Neural crest cell (in vitro differentiated cells): ENCODE measurements around the gene WDR90. TPM values are rescaled to one million over a fixed set of nuclear protein-coding genes. Genes with fewer than 3 reads are reported as not detected.

Experiments used
- DNase-seq: peaks from one replicate; pipeline ENCODE4 v3.0.0; 2021; ENCODE audit warnings: low read depth, mixed read lengths, low spot score
- H3K27ac Mint-ChIP-seq: one replicate; pipeline ENCODE4 v1.8.0; 2021; ENCODE audit warnings: mild to moderate bottlenecking, mixed read lengths; ENCODE audit not compliant: unreplicated experiment
- H3K27me3 Mint-ChIP-seq: 2 replicates; pipeline ENCODE4 v1.8.0; 2021; ENCODE audit warnings: low read depth, mild to moderate bottlenecking, mixed read lengths
- H3K36me3 Mint-ChIP-seq: 2 replicates; pipeline ENCODE4 v1.8.0; 2021; ENCODE audit warnings: low read depth, mild to moderate bottlenecking, mixed read lengths
- H3K4me1 Mint-ChIP-seq: 2 replicates; pipeline ENCODE4 v1.8.0; 2021; ENCODE audit warnings: mixed read lengths
- H3K4me3 Mint-ChIP-seq: one replicate; pipeline ENCODE4 v1.8.0; 2021; ENCODE audit warnings: mild to moderate bottlenecking, mixed read lengths
- H3K9me3 Mint-ChIP-seq: 2 replicates; pipeline ENCODE4 v1.8.0; 2021; ENCODE audit warnings: mixed read lengths
- CTCF ChIP-seq: fragments of 200-600 bp; sonication (generic); conservative IDR thresholded peaks from 2 replicates; pipeline ENCODE4 v1.5.0; 2021; ENCODE audit warnings: antibody characterized with exemption, mild to moderate bottlenecking
- total RNA-seq: library from RNA; stranded (reverse); gene quantifications from 2 replicates; pipeline ENCODE4 v1.2.1, GENCODE V29; 2021

WDR90 gene
- total RNA-seq, 1 donor from 2014 or later: 97.0 TPM

GRCh38 chr16:617855-618254, 31.3 kb upstream of the WDR90 start:
- DNase-seq: no peak
- peaks cover 8% of the 10 kb centered on the region for H3K4me1 Mint-ChIP-seq
- peaks cover 2% of the 10 kb centered on the region for H3K9me3 Mint-ChIP-seq
- no peak for TF ChIP-seq CTCF
- no peak overlapping the region for H3K4me3 Mint-ChIP-seq
- peaks cover 13% of the 10 kb centered on the region for H3K36me3 Mint-ChIP-seq
- no peak overlapping the region for H3K27ac Mint-ChIP-seq
- no peaks in the 10 kb centered on the region for H3K27me3 Mint-ChIP-seq

- peaks cover 15% of the 10 kb centered on the region for H3K4me1 Mint-ChIP-seq
- no peak overlapping the region for H3K4me3 Mint-ChIP-seq
- H3K27me3 Mint-ChIP-seq: no peaks in the 10 kb centered on the region
- peaks cover 4% of the 10 kb centered on the region for H3K36me3 Mint-ChIP-seq
- TF ChIP-seq CTCF: no peak
- no peak for DNase-seq
- no peak overlapping the region for H3K27ac Mint-ChIP-seq
- H3K9me3 Mint-ChIP-seq: no peaks in the 10 kb centered on the region
Observed at GRCh38 chr16:619476-620100, 29.6 kb upstream of the WDR90 start.

- H3K4me3 Mint-ChIP-seq: no peak overlapping the region
- peaks cover 15% of the 10 kb centered on the region for H3K4me1 Mint-ChIP-seq
- no peak for TF ChIP-seq CTCF
- no peaks in the 10 kb centered on the region for H3K27me3 Mint-ChIP-seq
- DNase-seq: no peak
- no peaks in the 10 kb centered on the region for H3K9me3 Mint-ChIP-seq
- H3K27ac Mint-ChIP-seq: no peak overlapping the region
- H3K36me3 Mint-ChIP-seq: no peaks in the 10 kb centered on the region
Observed at GRCh38 chr16:620700-621525, 28.3 kb upstream of the WDR90 start.

GRCh38 chr16:621526-622105, 27.5 kb upstream of the WDR90 start:
- TF ChIP-seq CTCF: no peak
- Mint-ChIP-seq H3K27me3 (no peaks in the 10 kb centered on the region), H3K36me3 (no peaks in the 10 kb centered on the region), H3K9me3 (no peaks in the 10 kb centered on the region), H3K4me3 (peak overlapping the region; percentile 57), H3K4me1 (peaks cover 15% of the 10 kb centered on the region), H3K27ac (peak overlapping the region; percentile 35)
- no peak for DNase-seq

GRCh38 chr16:622920-623280, 26.3 kb upstream of the WDR90 start:
- no peak for DNase-seq
- no peak for TF ChIP-seq CTCF
- H3K27ac Mint-ChIP-seq: no peak overlapping the region

More at GRCh38 chr16:622920-623280, 26.3 kb upstream of the WDR90 start:
- H3K36me3 Mint-ChIP-seq: no peaks in the 10 kb centered on the region
- no peaks in the 10 kb centered on the region for H3K9me3 Mint-ChIP-seq
- H3K4me3 Mint-ChIP-seq: no peak overlapping the region
- H3K27me3 Mint-ChIP-seq: no peaks in the 10 kb centered on the region
- H3K4me1 Mint-ChIP-seq: peaks cover 15% of the 10 kb centered on the region
